GM23248 (cell line): Measurements from ENCODE around the gene PAK6. TPM values are rescaled to one million over a fixed set of nuclear protein-coding genes. Genes with fewer than 3 reads are reported as not detected.

Experiments
- DNase-seq: peaks from one replicate; pipeline ENCODE4 v3.0.0-alpha.2; 2015
- H2AFZ ChIP-seq: fragments of 200-600 bp; sonication (generic); 2 replicates; pipeline ENCODE4 v1.6.1; 2016; ENCODE audit warnings: antibody characterized with exemption
- H3F3A ChIP-seq: fragments of 200-600 bp; sonication (generic); 2 replicates; pipeline ENCODE4 v1.6.1; 2016; ENCODE audit warnings: mild to moderate bottlenecking, antibody characterized with exemption, mixed run types; ENCODE audit not compliant: insufficient read depth
- H3K27ac ChIP-seq: fragments of 200-600 bp; sonication (generic); 2 replicates; pipeline ENCODE4 v1.5.1; 2016; ENCODE audit warnings: mild to moderate bottlenecking
- H3K27me3 ChIP-seq: fragments of 200-600 bp; sonication (generic); replicated peaks from 2 replicates; pipeline ENCODE4 v1.6.1; 2016; ENCODE audit warnings: mild to moderate bottlenecking; ENCODE audit not compliant: insufficient read depth
- H3K36me3 ChIP-seq: fragments of 200-600 bp; sonication (generic); 2 replicates; pipeline ENCODE4 v1.6.1; 2016; ENCODE audit warnings: low read depth, mild to moderate bottlenecking
- H3K4me1 ChIP-seq: fragments of 200-600 bp; sonication (generic); 2 replicates; pipeline ENCODE4 v1.6.1; 2016; ENCODE audit warnings: mild to moderate bottlenecking; ENCODE audit not compliant: insufficient read depth
- H3K4me2 ChIP-seq: fragments of 200-600 bp; sonication (generic); one replicate; pipeline ENCODE4 v1.6.1; 2016; ENCODE audit warnings: mild to moderate bottlenecking; ENCODE audit not compliant: unreplicated experiment
- H3K4me3 ChIP-seq: fragments of 200-600 bp; sonication (generic); 2 replicates; pipeline ENCODE4 v1.5.1; 2016; ENCODE audit warnings: mild to moderate bottlenecking
- H3K79me2 ChIP-seq: fragments of 200-600 bp; sonication (generic); 2 replicates; pipeline ENCODE4 v1.6.1; 2016; ENCODE audit warnings: mild to moderate bottlenecking; ENCODE audit not compliant: insufficient read depth
- H3K9ac ChIP-seq: fragments of 200-600 bp; sonication (generic); 2 replicates; pipeline ENCODE4 v1.6.1; 2016; ENCODE audit warnings: mild to moderate bottlenecking
- H3K9me2 ChIP-seq: fragments of 200-600 bp; sonication (generic); 2 replicates; pipeline ENCODE4 v1.6.1; 2016; ENCODE audit warnings: mixed run types, mild to moderate bottlenecking, moderate library complexity; ENCODE audit not compliant: insufficient read depth
- H3K9me3 ChIP-seq: fragments of 200-600 bp; sonication (generic); one replicate; pipeline ENCODE4 v1.6.1; 2017; ENCODE audit warnings: low read depth
- H4K20me1 ChIP-seq: fragments of 200-600 bp; sonication (generic); 2 replicates; pipeline ENCODE4 v1.6.0; 2016; ENCODE audit not compliant: insufficient read depth
- EZH2 ChIP-seq: fragments of 200-600 bp; sonication (generic); IDR thresholded peaks from 2 replicates; pipeline ENCODE4 v1.6.1; 2018; ENCODE audit warnings: antibody characterized with exemption, mild to moderate bottlenecking; ENCODE audit not compliant: insufficient read depth, poor library complexity, severe bottlenecking
- EZH2phosphoT487 ChIP-seq: fragments of 200-600 bp; sonication (generic); IDR thresholded peaks from 2 replicates; pipeline ENCODE4 v1.6.1; 2018; ENCODE audit warnings: antibody characterized with exemption, moderate library complexity, mild to moderate bottlenecking, low read depth; ENCODE audit not compliant: insufficient read depth
- WGBS, 2 experiments: methylation state at CpG; one replicate each; pipeline ENCODE4 v1.1.6; 2015 to 2017; ENCODE audit warnings: low lambda C conversion rate in 2 of 2, low coverage in 1 of 2; ENCODE audit errors: missing lambda C conversion rate in 2 of 2; 5-methylcytosine and 5-hydroxymethylcytosine counted together
- in situ Hi-C: fragments of 300-500 bp; cut with MboI; formaldehyde crosslinking; loops from 2 replicates; pipeline ENCODE4 v1.15.0; 2020
- polyA plus RNA-seq: library from polyadenylated mRNA; unstranded; fragments of >200 nt; fragmentation: Nextera tagmentation; extraction: Ambion mirVana; gene quantifications from 2 replicates; pipeline ENCODE4 v1.2.1, GENCODE V29; 2016
- total RNA-seq: library from RNA; depleted of rRNA; stranded (reverse); fragments of >200 nt; shearing (Covaris generic); gene quantifications from 2 replicates; pipeline ENCODE4 v1.2.3, GENCODE V29; 2014

Gene PAK6
- total and polyA plus RNA-seq, 2 experiments from 2014 or later: not detected

GRCh38 chr15:40239693-40240618, 1.1 kb downstream of the PAK6 start:
- peaks cover 5% of the 10 kb centered on the region; the same call in 1 of the 2 replicates for H3K4me1 ChIP-seq
- no peaks in the 10 kb centered on the region for H3F3A ChIP-seq
- no peaks in the 10 kb centered on the region for H4K20me1 ChIP-seq
- no peak for DNase-seq
- TF ChIP-seq EZH2phosphoT487 (no peak), EZH2 (no peak)
- in situ Hi-C loops: no loop called here
- H3K27me3 ChIP-seq: 0 out of 2 replicates have a peak, but pooled peaks cover 3% of the 10 kb centered on the region
- no peaks in the 10 kb centered on the region for H3K36me3 ChIP-seq
- H3K79me2 ChIP-seq: no peaks in the 10 kb centered on the region
- no peaks in the 10 kb centered on the region for H3K9me3 ChIP-seq
- H3K4me2 ChIP-seq: no peak overlapping the region
- H2AFZ ChIP-seq: no peak overlapping the region
- H3K4me3 ChIP-seq: no peak overlapping the region
- no peak overlapping the region for H3K27ac ChIP-seq
- 68 to 75% methylated on average over 14 to 19 of the region's 19 CpGs for WGBS, 2 experiments
- no peaks in the 10 kb centered on the region for H3K9me2 ChIP-seq
- no peak overlapping the region for H3K9ac ChIP-seq

GRCh38 chr15:40240619-40241221, 1.9 kb downstream of the PAK6 start:
- H3K27me3 ChIP-seq: 0 out of 2 replicates have a peak, but pooled peaks cover 3% of the 10 kb centered on the region
- no peak overlapping the region for H3K9ac ChIP-seq
- WGBS, 2 experiments: 85 to 89% methylated on average over 10 of the region's 10 CpGs
- H4K20me1 ChIP-seq: no peaks in the 10 kb centered on the region
- in situ Hi-C loops: no loop called here
- H2AFZ ChIP-seq: no peak overlapping the region
- DNase-seq: no peak
- no peaks in the 10 kb centered on the region for H3F3A ChIP-seq
- no peak for TF ChIP-seq EZH2phosphoT487
- no peak for TF ChIP-seq EZH2
- H3K4me3 ChIP-seq: no peak overlapping the region
- H3K79me2 ChIP-seq: no peaks in the 10 kb centered on the region
- H3K9me2 ChIP-seq: no peaks in the 10 kb centered on the region
- no peaks in the 10 kb centered on the region for H3K9me3 ChIP-seq
- no peak overlapping the region for H3K4me2 ChIP-seq
- H3K36me3 ChIP-seq: no peaks in the 10 kb centered on the region
- H3K27ac ChIP-seq: no peak overlapping the region
- H3K4me1 ChIP-seq: peaks cover 5% of the 10 kb centered on the region; the same call in 1 of the 2 replicates

- H3K4me1 ChIP-seq: peaks cover 5% of the 10 kb centered on the region; the same call in 1 of the 2 replicates
- no peak for DNase-seq
- H3K9me3 ChIP-seq: no peaks in the 10 kb centered on the region
- in situ Hi-C loops: no loop called here
- H3K27me3 ChIP-seq: 0 out of 2 replicates have a peak, but pooled peaks cover 3% of the 10 kb centered on the region
- no peaks in the 10 kb centered on the region for H3F3A ChIP-seq
- no peak overlapping the region for H3K4me3 ChIP-seq
- H3K9me2 ChIP-seq: no peaks in the 10 kb centered on the region
- H3K9ac ChIP-seq: no peak overlapping the region
- H3K79me2 ChIP-seq: no peaks in the 10 kb centered on the region
- no peaks in the 10 kb centered on the region for H4K20me1 ChIP-seq
- no peak overlapping the region for H3K27ac ChIP-seq
- H2AFZ ChIP-seq: no peak overlapping the region
- WGBS, 2 experiments: 84 to 87% methylated on average over 13 to 14 of the region's 14 CpGs
- H3K4me2 ChIP-seq: no peak overlapping the region
- H3K36me3 ChIP-seq: no peaks in the 10 kb centered on the region
- TF ChIP-seq EZH2 (no peak), EZH2phosphoT487 (no peak)
Measured at GRCh38 chr15:40241269-40242212, 2.7 kb downstream of the PAK6 start.

- Histone ChIP-seq H2AFZ (no peak overlapping the region), H3K9me3 (no peaks in the 10 kb centered on the region), H3K27me3 (0 out of 2 replicates have a peak, but pooled peaks cover 3% of the 10 kb centered on the region), H3K27ac (no peak overlapping the region), H3K36me3 (no peaks in the 10 kb centered on the region), H3K4me3 (no peak overlapping the region), H3F3A (no peaks in the 10 kb centered on the region), H3K9me2 (no peaks in the 10 kb centered on the region), H3K4me1 (peaks cover 5% of the 10 kb centered on the region; the same call in 1 of the 2 replicates), H3K9ac (no peak overlapping the region), H3K79me2 (no peaks in the 10 kb centered on the region), H4K20me1 (no peaks in the 10 kb centered on the region), H3K4me2 (no peak overlapping the region)
- 86 to 93% methylated on average over 10 of the region's 10 CpGs for WGBS, 2 experiments
- TF ChIP-seq EZH2: no peak
- no peak for TF ChIP-seq EZH2phosphoT487
- DNase-seq: no peak
- in situ Hi-C loops: no loop called here
Measured at GRCh38 chr15:40242213-40242599, 3.3 kb downstream of the PAK6 start.
